ENCODE results near the gene GCAT. TPM values are rescaled to one million over a fixed set of nuclear protein-coding genes. Genes with fewer than 3 reads are reported as not detected.
A peak's percentile ranks its signal among the peaks of the same experiment; 100 is the strongest.

GCAT gene
- total and polyA plus RNA-seq, 4 donors: 20.7 to 32.6 (median 29.8) TPM

DNA sequence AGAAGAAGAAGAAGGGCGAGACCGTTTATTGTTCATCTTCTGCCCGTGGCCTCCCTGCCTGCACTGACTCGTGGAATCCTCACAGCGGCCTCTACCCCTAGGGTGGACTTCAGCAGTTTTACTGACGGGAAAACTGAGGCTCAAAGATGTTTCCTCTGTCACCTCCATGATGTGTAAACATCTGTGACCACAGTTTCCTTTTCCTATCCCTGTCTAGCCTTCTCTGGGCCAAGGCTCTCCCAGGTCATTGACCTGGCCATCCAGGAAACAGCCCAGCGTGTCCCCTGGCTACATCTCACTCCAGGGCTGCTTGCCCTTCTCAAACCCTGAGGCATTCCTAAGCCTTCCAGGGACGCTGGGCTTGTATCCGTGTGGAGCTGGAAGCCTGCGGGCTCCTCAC, 49.0 kb upstream of the GCAT start:
- peaks cover 3 to 29% (median 28%) of the 10 kb centered on the region in 4 donors for H3K4me1 ChIP-seq (ENCODE audit: control insufficient read depth in 4 of 4, insufficient read depth in 4 of 4, low read length in 3 of 4)
- no peak for DNase-seq (ENCODE audit: low spot score)
- TF ChIP-seq RXRA (IDR thresholded peaks at IDR 0.05) (peak; percentile 92 to 94), TAF1 (conservative IDR thresholded peaks at IDR 0.05) (no peak), EGR1 (IDR thresholded peaks at IDR 0.05; ENCODE audit: low read depth in 2 of 2) (no peak), FOXA1 (IDR thresholded peaks at IDR 0.05) (peak; percentile 21), RAD21 (IDR thresholded peaks at IDR 0.05) (peak; percentile 17 to 43), FOXA2 (IDR thresholded peaks at IDR 0.05) (peak; percentile 42), GABPA (IDR thresholded peaks at IDR 0.05 in 1 of 2, conservative IDR thresholded peaks at IDR 0.05 in 1 of 2) (peak in 1 of 2 donors; percentile 51), JUND (IDR thresholded peaks at IDR 0.05) (no peak), ZBTB33 (IDR thresholded peaks at IDR 0.05) (no peak), MAX (IDR thresholded peaks at IDR 0.05) (peak; percentile 81), HNF4G (IDR thresholded peaks at IDR 0.05) (no peak), NR2F2 (IDR thresholded peaks at IDR 0.05) (peak; percentile 69), ATF3 (IDR thresholded peaks at IDR 0.05) (no peak), SP1 (IDR thresholded peaks at IDR 0.05) (peak; percentile 50), YY1 (IDR thresholded peaks at IDR 0.05) (peak; percentile 29), HNF4A (conservative IDR thresholded peaks at IDR 0.05) (peak; percentile 33 to 42), CTCF (IDR thresholded peaks at IDR 0.05; ENCODE audit: low read depth, low read length, missing input control) (no peak)
- TF ChIP-seq, protein P1, sequence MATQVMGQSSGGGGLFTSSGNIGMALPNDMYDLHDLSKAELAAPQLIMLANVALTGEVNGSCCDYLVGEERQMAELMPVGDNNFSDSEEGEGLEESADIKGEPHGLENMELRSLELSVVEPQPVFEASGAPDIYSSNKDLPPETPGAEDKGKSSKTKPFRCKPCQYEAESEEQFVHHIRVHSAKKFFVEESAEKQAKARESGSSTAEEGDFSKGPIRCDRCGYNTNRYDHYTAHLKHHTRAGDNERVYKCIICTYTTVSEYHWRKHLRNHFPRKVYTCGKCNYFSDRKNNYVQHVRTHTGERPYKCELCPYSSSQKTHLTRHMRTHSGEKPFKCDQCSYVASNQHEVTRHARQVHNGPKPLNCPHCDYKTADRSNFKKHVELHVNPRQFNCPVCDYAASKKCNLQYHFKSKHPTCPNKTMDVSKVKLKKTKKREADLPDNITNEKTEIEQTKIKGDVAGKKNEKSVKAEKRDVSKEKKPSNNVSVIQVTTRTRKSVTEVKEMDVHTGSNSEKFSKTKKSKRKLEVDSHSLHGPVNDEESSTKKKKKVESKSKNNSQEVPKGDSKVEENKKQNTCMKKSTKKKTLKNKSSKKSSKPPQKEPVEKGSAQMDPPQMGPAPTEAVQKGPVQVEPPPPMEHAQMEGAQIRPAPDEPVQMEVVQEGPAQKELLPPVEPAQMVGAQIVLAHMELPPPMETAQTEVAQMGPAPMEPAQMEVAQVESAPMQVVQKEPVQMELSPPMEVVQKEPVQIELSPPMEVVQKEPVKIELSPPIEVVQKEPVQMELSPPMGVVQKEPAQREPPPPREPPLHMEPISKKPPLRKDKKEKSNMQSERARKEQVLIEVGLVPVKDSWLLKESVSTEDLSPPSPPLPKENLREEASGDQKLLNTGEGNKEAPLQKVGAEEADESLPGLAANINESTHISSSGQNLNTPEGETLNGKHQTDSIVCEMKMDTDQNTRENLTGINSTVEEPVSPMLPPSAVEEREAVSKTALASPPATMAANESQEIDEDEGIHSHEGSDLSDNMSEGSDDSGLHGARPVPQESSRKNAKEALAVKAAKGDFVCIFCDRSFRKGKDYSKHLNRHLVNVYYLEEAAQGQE (IDR thresholded peaks at IDR 0.05): no peak
- 52% methylated on average over 10 of the region's 10 CpGs for WGBS
- H3K27me3 ChIP-seq (ENCODE audit: control insufficient read depth in 4 of 4, insufficient read depth in 4 of 4, low read length in 3 of 4): no peaks in the 10 kb centered on the region
- H3K36me3 ChIP-seq (ENCODE audit: control insufficient read depth in 4 of 4, insufficient read depth in 3 of 4, low read depth in 1 of 4, low read length in 3 of 4): peaks cover 0 to 19% (median 10%) of the 10 kb centered on the region in 4 donors
- H3K9ac ChIP-seq (ENCODE audit: low read depth in 1 of 2, low read length in 2 of 2): no peak overlapping the region
- peak overlapping the region; percentile 36 to 69 for H3K27ac ChIP-seq (ENCODE audit: low read depth in 1 of 2, low read length in 2 of 2)
- no peak overlapping the region for H3K4me3 ChIP-seq (ENCODE audit: low read depth in 1 of 3, low read length in 3 of 3)
- no peaks in the 10 kb centered on the region for H3K9me3 ChIP-seq (ENCODE audit: control insufficient read depth in 4 of 4, low read length in 3 of 4)
